Epithelial cell of prostate (primary cell): ENCODE data around the gene STK10.
A peak's percentile ranks its signal among the peaks of the same experiment; 100 is the strongest.
"Not testable (repeated sequence)": the region's sequence is repeated elsewhere in the genome, so short reads cannot be mapped to it uniquely, and the experiment has no call there.

Experiments used
- DNase-seq: peaks from one replicate; pipeline ENCODE4 v3.0.0-alpha.2; 2011; ENCODE audit warnings: low read depth, low spot score
- H3K27ac ChIP-seq: fragments of 450-650 bp; 2 replicates; pipeline ENCODE4 v1.5.1; 2017; ENCODE audit warnings: mild to moderate bottlenecking

STK10 gene

GRCh38 chr5:172188033-172188892 is at the start of gene STK10:
Gene STK10, minus strand, starts transcription at chr5:172188224. Its CDS starts 182 bp downstream, at chr5:172188042.
- H3K27ac ChIP-seq = peak within 1 kb of the TSS; percentile 89
- peak; percentile 60 for DNase-seq

GRCh38 chr5:172235827-172236736 is 48.1 kb upstream of the STK10 start:
- DNase-seq = no peak
- H3K27ac ChIP-seq = no peak overlapping the region

GRCh38 chr5:172235132-172235780 is 47.2 kb upstream of the STK10 start:
- DNase-seq = no peak
- H3K27ac ChIP-seq = no peak overlapping the region

GRCh38 chr5:172234031-172234430 is 46.0 kb upstream of the STK10 start:
- H3K27ac ChIP-seq = no peak overlapping the region
- no peak for DNase-seq

GRCh38 chr5:172229904-172230303 is 41.9 kb upstream of the STK10 start:
- no peak overlapping the region for H3K27ac ChIP-seq
- DNase-seq = no peak

- H3K27ac ChIP-seq = no peak overlapping the region
- DNase-seq = no peak
Measured at GRCh38 chr5:172224996-172225395, 37.0 kb upstream of the STK10 start.

GRCh38 chr5:172223901-172224873 is 36.2 kb upstream of the STK10 start:
- H3K27ac ChIP-seq = no peak overlapping the region
- DNase-seq = no peak

- DNase-seq = no peak
Measured at GRCh38 chr5:172219296-172219695, 31.3 kb upstream of the STK10 start.

GRCh38 chr5:172216345-172216744 is 28.3 kb upstream of the STK10 start:
- H3K27ac ChIP-seq = no peak overlapping the region
- DNase-seq = no peak

More at GRCh38 chr5:172219296-172219695, 31.3 kb upstream of the STK10 start:
- no peak overlapping the region for H3K27ac ChIP-seq

GRCh38 chr5:172213126-172213525 is 25.1 kb upstream of the STK10 start:
- no peak overlapping the region for H3K27ac ChIP-seq
- no peak for DNase-seq

GRCh38 chr5:172211676-172212075 is 23.7 kb upstream of the STK10 start:
- DNase-seq = no peak
- H3K27ac ChIP-seq = no peak overlapping the region

GRCh38 chr5:172209714-172210113 is 21.7 kb upstream of the STK10 start:
- DNase-seq = no peak

GRCh38 chr5:172207511-172207910 is 19.5 kb upstream of the STK10 start:
- H3K27ac ChIP-seq = no peak overlapping the region
- DNase-seq = no peak

More at GRCh38 chr5:172209714-172210113, 21.7 kb upstream of the STK10 start:
- H3K27ac ChIP-seq = no peak overlapping the region

GRCh38 chr5:172205984-172206383 is 18.0 kb upstream of the STK10 start:
- H3K27ac ChIP-seq, DNase-seq: not testable (repeated sequence)

- no peak overlapping the region for H3K27ac ChIP-seq
- no peak for DNase-seq
Measured at GRCh38 chr5:172200476-172200875, 12.5 kb upstream of the STK10 start.

GRCh38 chr5:172199446-172199845 is 11.4 kb upstream of the STK10 start:
- H3K27ac ChIP-seq = no peak overlapping the region
- DNase-seq = no peak

- H3K27ac ChIP-seq, DNase-seq: not testable (repeated sequence)
Measured at GRCh38 chr5:172197775-172198174, 9.8 kb upstream of the STK10 start.

- no peak for DNase-seq
- H3K27ac ChIP-seq = no peak overlapping the region
Measured at GRCh38 chr5:172194985-172195774, 7.2 kb upstream of the STK10 start.

GRCh38 chr5:172193872-172194271 is 5.8 kb upstream of the STK10 start, which contains the start of gene EFCAB9:
Gene EFCAB9, plus strand, starts transcription at chr5:172194172. Its CDS starts 1 bp downstream, at chr5:172194173.
- H3K27ac ChIP-seq = no peak within 1 kb of the TSS
- no peak for DNase-seq
